ENCODE data around the gene PLXNA4. TPM values are rescaled to one million over a fixed set of nuclear protein-coding genes. Genes with fewer than 3 reads are reported as not detected.

Gene PLXNA4
- total RNA-seq, 1 experiment from 2014 or later: 0.81 TPM

DNA sequence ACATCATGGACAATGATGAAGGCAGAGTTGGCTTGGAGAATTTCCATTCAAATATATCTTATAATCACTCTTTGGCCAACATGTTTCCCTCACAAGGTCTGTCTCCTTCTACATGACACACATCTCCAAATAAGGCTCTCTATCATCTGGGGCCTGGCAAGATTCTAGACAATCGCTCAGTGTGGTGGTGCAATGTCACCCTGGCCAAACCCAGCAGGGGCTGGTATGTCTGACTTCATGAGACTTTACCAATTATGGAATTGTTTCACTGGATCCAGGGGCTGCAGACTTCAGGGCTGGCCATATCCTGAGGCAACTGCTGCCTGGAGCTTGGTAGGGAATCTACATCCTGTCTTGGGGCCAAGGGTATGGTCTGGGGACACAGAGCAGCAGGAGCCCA, 319.0 kb downstream of the PLXNA4 start:
- Mint-ChIP-seq H3K4me3 (no peak overlapping the region), H3K27ac (no peak overlapping the region), H3K4me1 (no peaks in the 10 kb centered on the region), H3K27me3 (ENCODE audit: low read depth) (no peaks in the 10 kb centered on the region), H3K36me3 (no peaks in the 10 kb centered on the region), H3K9me3 (no peaks in the 10 kb centered on the region)
- POLR2A ChIA-PET: no interaction called here
- TF ChIP-seq ETV6 (CRISPR knock-in tag; IDR thresholded peaks at IDR 0.05) (no peak), STAT6 (CRISPR knock-in tag; conservative IDR thresholded peaks at IDR 0.05; ENCODE audit: low read depth) (no peak), ZSCAN18 (CRISPR knock-in tag; IDR thresholded peaks at IDR 0.05) (no peak), ZNF396 (CRISPR knock-in tag; IDR thresholded peaks at IDR 0.05; ENCODE audit: borderline replicate concordance) (no peak), ZNF232 (CRISPR knock-in tag; IDR thresholded peaks at IDR 0.05) (no peak), EMX1 (CRISPR knock-in tag; IDR thresholded peaks at IDR 0.05) (no peak), ZNF138 (CRISPR knock-in tag; conservative IDR thresholded peaks at IDR 0.05) (no peak)
- TF ChIP-seq, protein P1, sequence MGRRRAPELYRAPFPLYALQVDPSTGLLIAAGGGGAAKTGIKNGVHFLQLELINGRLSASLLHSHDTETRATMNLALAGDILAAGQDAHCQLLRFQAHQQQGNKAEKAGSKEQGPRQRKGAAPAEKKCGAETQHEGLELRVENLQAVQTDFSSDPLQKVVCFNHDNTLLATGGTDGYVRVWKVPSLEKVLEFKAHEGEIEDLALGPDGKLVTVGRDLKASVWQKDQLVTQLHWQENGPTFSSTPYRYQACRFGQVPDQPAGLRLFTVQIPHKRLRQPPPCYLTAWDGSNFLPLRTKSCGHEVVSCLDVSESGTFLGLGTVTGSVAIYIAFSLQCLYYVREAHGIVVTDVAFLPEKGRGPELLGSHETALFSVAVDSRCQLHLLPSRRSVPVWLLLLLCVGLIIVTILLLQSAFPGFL (CRISPR knock-in tag; IDR thresholded peaks at IDR 0.05; ENCODE audit: borderline replicate concordance): no peak
- TF ChIP-seq, protein P2, sequence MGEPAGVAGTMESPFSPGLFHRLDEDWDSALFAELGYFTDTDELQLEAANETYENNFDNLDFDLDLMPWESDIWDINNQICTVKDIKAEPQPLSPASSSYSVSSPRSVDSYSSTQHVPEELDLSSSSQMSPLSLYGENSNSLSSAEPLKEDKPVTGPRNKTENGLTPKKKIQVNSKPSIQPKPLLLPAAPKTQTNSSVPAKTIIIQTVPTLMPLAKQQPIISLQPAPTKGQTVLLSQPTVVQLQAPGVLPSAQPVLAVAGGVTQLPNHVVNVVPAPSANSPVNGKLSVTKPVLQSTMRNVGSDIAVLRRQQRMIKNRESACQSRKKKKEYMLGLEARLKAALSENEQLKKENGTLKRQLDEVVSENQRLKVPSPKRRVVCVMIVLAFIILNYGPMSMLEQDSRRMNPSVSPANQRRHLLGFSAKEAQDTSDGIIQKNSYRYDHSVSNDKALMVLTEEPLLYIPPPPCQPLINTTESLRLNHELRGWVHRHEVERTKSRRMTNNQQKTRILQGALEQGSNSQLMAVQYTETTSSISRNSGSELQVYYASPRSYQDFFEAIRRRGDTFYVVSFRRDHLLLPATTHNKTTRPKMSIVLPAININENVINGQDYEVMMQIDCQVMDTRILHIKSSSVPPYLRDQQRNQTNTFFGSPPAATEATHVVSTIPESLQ (CRISPR knock-in tag; IDR thresholded peaks at IDR 0.05): no peak
- DNase-seq (ENCODE audit: low spot score): no peak
- CTCF ChIA-PET: interaction anchor here (0.6 to 1.4 kb wide), 3 partner anchors 61 to 568 kb away, joined by 3 to 4 read pairs (median 3); no protein-coding TSS in a partner anchor
- ATAC-seq: no peak

GRCh38 chr7:132256721-132257212, 319.5 kb downstream of the PLXNA4 start:
- Mint-ChIP-seq H3K36me3 (no peaks in the 10 kb centered on the region), H3K4me3 (no peak overlapping the region), H3K4me1 (peaks cover 1% of the 10 kb centered on the region), H3K9me3 (no peaks in the 10 kb centered on the region), H3K27me3 (ENCODE audit: low read depth) (no peaks in the 10 kb centered on the region), H3K27ac (no peak overlapping the region)
- no peak for DNase-seq (ENCODE audit: low spot score)
- POLR2A ChIA-PET: no interaction called here
- CTCF ChIA-PET: interaction anchor here (0.6 to 1.4 kb wide), 2 partner anchors 19 to 207 kb away, joined by 3 read pairs; no protein-coding TSS in a partner anchor
- no peak for ATAC-seq
- TF ChIP-seq FOXK1 (CRISPR knock-in tag; IDR thresholded peaks at IDR 0.05): no peak
- no peak for TF ChIP-seq GABPB1 (CRISPR knock-in tag; IDR thresholded peaks at IDR 0.05)
- no peak for TF ChIP-seq IRF1 (CRISPR knock-in tag; IDR thresholded peaks at IDR 0.05)
- TF ChIP-seq, protein P3, sequence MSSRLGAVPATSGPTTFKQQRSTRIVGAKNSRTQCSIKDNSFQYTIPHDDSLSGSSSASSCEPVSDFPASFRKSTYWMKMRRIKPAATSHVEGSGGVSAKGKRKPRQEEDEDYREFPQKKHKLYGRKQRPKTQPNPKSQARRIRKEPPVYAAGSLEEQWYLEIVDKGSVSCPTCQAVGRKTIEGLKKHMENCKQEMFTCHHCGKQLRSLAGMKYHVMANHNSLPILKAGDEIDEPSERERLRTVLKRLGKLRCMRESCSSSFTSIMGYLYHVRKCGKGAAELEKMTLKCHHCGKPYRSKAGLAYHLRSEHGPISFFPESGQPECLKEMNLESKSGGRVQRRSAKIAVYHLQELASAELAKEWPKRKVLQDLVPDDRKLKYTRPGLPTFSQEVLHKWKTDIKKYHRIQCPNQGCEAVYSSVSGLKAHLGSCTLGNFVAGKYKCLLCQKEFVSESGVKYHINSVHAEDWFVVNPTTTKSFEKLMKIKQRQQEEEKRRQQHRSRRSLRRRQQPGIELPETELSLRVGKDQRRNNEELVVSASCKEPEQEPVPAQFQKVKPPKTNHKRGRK (CRISPR knock-in tag; IDR thresholded peaks at IDR 0.05; ENCODE audit: borderline replicate concordance): no peak
- no peak for TF ChIP-seq GTF2I (CRISPR knock-in tag; conservative IDR thresholded peaks at IDR 0.05)
- TF ChIP-seq SMAD4 (CRISPR knock-in tag; IDR thresholded peaks at IDR 0.05): no peak
- TF ChIP-seq ZNF121 (CRISPR knock-in tag; IDR thresholded peaks at IDR 0.05): no peak
- TF ChIP-seq ZSCAN18 (CRISPR knock-in tag; IDR thresholded peaks at IDR 0.05): no peak
- TF ChIP-seq MAX (CRISPR knock-in tag; IDR thresholded peaks at IDR 0.05): no peak
- no peak for TF ChIP-seq ZBTB21 (CRISPR knock-in tag; IDR thresholded peaks at IDR 0.05; ENCODE audit: borderline replicate concordance)
- TF ChIP-seq, protein P4, sequence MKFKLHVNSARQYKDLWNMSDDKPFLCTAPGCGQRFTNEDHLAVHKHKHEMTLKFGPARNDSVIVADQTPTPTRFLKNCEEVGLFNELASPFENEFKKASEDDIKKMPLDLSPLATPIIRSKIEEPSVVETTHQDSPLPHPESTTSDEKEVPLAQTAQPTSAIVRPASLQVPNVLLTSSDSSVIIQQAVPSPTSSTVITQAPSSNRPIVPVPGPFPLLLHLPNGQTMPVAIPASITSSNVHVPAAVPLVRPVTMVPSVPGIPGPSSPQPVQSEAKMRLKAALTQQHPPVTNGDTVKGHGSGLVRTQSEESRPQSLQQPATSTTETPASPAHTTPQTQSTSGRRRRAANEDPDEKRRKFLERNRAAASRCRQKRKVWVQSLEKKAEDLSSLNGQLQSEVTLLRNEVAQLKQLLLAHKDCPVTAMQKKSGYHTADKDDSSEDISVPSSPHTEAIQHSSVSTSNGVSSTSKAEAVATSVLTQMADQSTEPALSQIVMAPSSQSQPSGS (CRISPR knock-in tag; IDR thresholded peaks at IDR 0.05; ENCODE audit: borderline replicate concordance, low read depth): no peak
- no peak for TF ChIP-seq NR2C2 (CRISPR knock-in tag; IDR thresholded peaks at IDR 0.05)
- no peak for TF ChIP-seq ZNF317 (CRISPR knock-in tag; IDR thresholded peaks at IDR 0.05; ENCODE audit: borderline replicate concordance, low read depth)
- no peak for TF ChIP-seq OVOL2 (CRISPR knock-in tag; IDR thresholded peaks at IDR 0.05; ENCODE audit: borderline replicate concordance)

Data from WTC11 (cell line).